Measurements from ENCODE around the gene CTDP1. TPM values are rescaled to one million over a fixed set of nuclear protein-coding genes. Genes with fewer than 3 reads are reported as not detected.

CTDP1 gene
- total RNA-seq, 1 experiment from 2014 or later, result 16.1 TPM

- H3K27me3 Mint-ChIP-seq (ENCODE audit: insufficient read depth, unreplicated experiment), result peaks cover 2% of the 10 kb centered on the region
- H3K4me1 Mint-ChIP-seq (ENCODE audit: low read depth, unreplicated experiment), result no peaks in the 10 kb centered on the region
- intact Hi-C loops (cut with micrococcal nuclease; ENCODE audit: unreplicated experiment), result no loop called here
- H3K36me3 ChIP-seq (ENCODE audit: control insufficient read depth, insufficient read depth, low read length), result no peaks in the 10 kb centered on the region
- peaks cover 9% of the 10 kb centered on the region for H3K9me3 Mint-ChIP-seq (ENCODE audit: unreplicated experiment)
- CTCF ChIA-PET, result no interaction called here
- no peaks in the 10 kb centered on the region for H3K36me3 Mint-ChIP-seq (ENCODE audit: insufficient read depth, unreplicated experiment)
- no peak overlapping the region for H3K4me3 Mint-ChIP-seq (ENCODE audit: unreplicated experiment)
- TF ChIP-seq CTCF (IDR thresholded peaks at IDR 0.05; ENCODE audit: insufficient read depth in 1 of 2, low read depth in 1 of 2, low read length in 1 of 2, severe bottlenecking in 1 of 2, unreplicated experiment in 1 of 2), result no peak
- no peak overlapping the region for H3K4me3 ChIP-seq (ENCODE audit: low read depth, low read length)
- H3K4me1 ChIP-seq, result no peaks in the 10 kb centered on the region
- no TSS peak for BruUV-seq (replicated peaks)
- H3K27ac Mint-ChIP-seq (ENCODE audit: unreplicated experiment), result no peak overlapping the region
- no peaks in the 10 kb centered on the region for H3K9me3 ChIP-seq
- H3K27me3 ChIP-seq (replicated peaks; ENCODE audit: control insufficient read depth, insufficient read depth, low read length), result no peaks in the 10 kb centered on the region
- POLR2A ChIA-PET, result no interaction called here
- no peak for DNase-seq
Observed at GRCh38 chr18:79796531-79797405, 117.2 kb downstream of the CTDP1 start.

- Mint-ChIP-seq H3K36me3 (ENCODE audit: insufficient read depth, unreplicated experiment) (no peaks in the 10 kb centered on the region), H3K27ac (ENCODE audit: unreplicated experiment) (no peak within 1 kb of the TSS), H3K27me3 (ENCODE audit: insufficient read depth, unreplicated experiment) (no peaks in the 10 kb centered on the region), H3K4me3 (ENCODE audit: unreplicated experiment) (no peak within 1 kb of the TSS), H3K9me3 (ENCODE audit: unreplicated experiment) (peaks cover 9% of the 10 kb centered on the region), H3K4me1 (ENCODE audit: low read depth, unreplicated experiment) (no peaks in the 10 kb centered on the region)
- BruUV-seq (replicated peaks), result no TSS peak
- no peaks in the 10 kb centered on the region for H3K4me1 ChIP-seq
- CTCF ChIA-PET, result no interaction called here
- no peaks in the 10 kb centered on the region for H3K27me3 ChIP-seq (replicated peaks; ENCODE audit: control insufficient read depth, insufficient read depth, low read length)
- POLR2A ChIA-PET, result no interaction called here
- H3K9me3 ChIP-seq, result no peaks in the 10 kb centered on the region
- H3K36me3 ChIP-seq (ENCODE audit: control insufficient read depth, insufficient read depth, low read length), result no peaks in the 10 kb centered on the region
- intact Hi-C loops (cut with micrococcal nuclease; ENCODE audit: unreplicated experiment), result no loop called here
- no peak for TF ChIP-seq CTCF (IDR thresholded peaks at IDR 0.05; ENCODE audit: insufficient read depth in 1 of 2, low read depth in 1 of 2, low read length in 1 of 2, severe bottlenecking in 1 of 2, unreplicated experiment in 1 of 2)
- no peak within 1 kb of the TSS for H3K4me3 ChIP-seq (ENCODE audit: low read depth, low read length)
- no peak for DNase-seq
Observed at GRCh38 chr18:79797518-79798345, 118.1 kb downstream of the CTDP1 start, which contains the start of gene KCNG2. TSS of gene KCNG2 (plus strand) at chr18:79797938. CDS start at chr18:79863668, 65,730 bp downstream.

GRCh38 chr18:79798346-79798998 is 118.9 kb downstream of the CTDP1 start:
- Mint-ChIP-seq H3K27ac (ENCODE audit: unreplicated experiment) (no peak overlapping the region), H3K36me3 (ENCODE audit: insufficient read depth, unreplicated experiment) (no peaks in the 10 kb centered on the region), H3K27me3 (ENCODE audit: insufficient read depth, unreplicated experiment) (no peaks in the 10 kb centered on the region), H3K4me3 (ENCODE audit: unreplicated experiment) (no peak overlapping the region), H3K4me1 (ENCODE audit: low read depth, unreplicated experiment) (no peaks in the 10 kb centered on the region), H3K9me3 (ENCODE audit: unreplicated experiment) (peaks cover 9% of the 10 kb centered on the region)
- BruUV-seq (replicated peaks), result no TSS peak
- DNase-seq, result no peak
- ChIA-PET POLR2A (no interaction called here), CTCF (no interaction called here)
- no peaks in the 10 kb centered on the region for H3K9me3 ChIP-seq
- H3K4me1 ChIP-seq, result no peaks in the 10 kb centered on the region
- no peak for TF ChIP-seq CTCF (IDR thresholded peaks at IDR 0.05; ENCODE audit: insufficient read depth in 1 of 2, low read depth in 1 of 2, low read length in 1 of 2, severe bottlenecking in 1 of 2, unreplicated experiment in 1 of 2)
- no peaks in the 10 kb centered on the region for H3K36me3 ChIP-seq (ENCODE audit: control insufficient read depth, insufficient read depth, low read length)
- no peak overlapping the region for H3K4me3 ChIP-seq (ENCODE audit: low read depth, low read length)
- intact Hi-C loops (cut with micrococcal nuclease; ENCODE audit: unreplicated experiment), result no loop called here
- no peaks in the 10 kb centered on the region for H3K27me3 ChIP-seq (replicated peaks; ENCODE audit: control insufficient read depth, insufficient read depth, low read length)
